IgD-negative memory B cell (primary cell): ENCODE data around the gene PANX2. TPM values are rescaled to one million over a fixed set of nuclear protein-coding genes. Genes with fewer than 3 reads are reported as not detected.
"Not testable (repeated sequence)": the region's sequence is repeated elsewhere in the genome, so short reads cannot be mapped to it uniquely, and the experiment has no call there.

ENCODE experiments used
- H3K27ac Mint-ChIP-seq, 3 donors: one replicate each; pipeline ENCODE4 v1.8.0; 2020 to 2022; ENCODE audit warnings: mild to moderate bottlenecking in 3 of 3, mixed read lengths in 3 of 3, moderate library complexity in 1 of 3
- H3K27me3 Mint-ChIP-seq: one replicate; pipeline ENCODE4 v1.8.0; 2021; ENCODE audit warnings: mixed read lengths
- H3K36me3 Mint-ChIP-seq: one replicate; pipeline ENCODE4 v1.8.0; 2020; ENCODE audit warnings: mild to moderate bottlenecking, mixed read lengths
- H3K4me1 Mint-ChIP-seq, 3 donors: one replicate each; pipeline ENCODE4 v1.8.0; 2020 to 2022; ENCODE audit warnings: mixed read lengths in 3 of 3, mild to moderate bottlenecking in 1 of 3
- H3K4me3 Mint-ChIP-seq, 4 donors: one replicate each; pipeline ENCODE4 v1.8.0; 2020 to 2022; ENCODE audit warnings: mild to moderate bottlenecking in 4 of 4, mixed read lengths in 4 of 4, moderate library complexity in 3 of 4
- H3K9me3 Mint-ChIP-seq, 3 donors: one replicate each; pipeline ENCODE4 v1.8.0; 2020 to 2021; ENCODE audit warnings: mixed read lengths in 3 of 3, mild to moderate bottlenecking in 1 of 3
- polyA plus RNA-seq: library from polyadenylated mRNA; unstranded; fragments of 300-500 nt; fragmentation: Illumina TruSeq; gene quantifications from one replicate; pipeline ENCODE4 v1.2.3, GENCODE V29; 2021

The PANX2 gene
- polyA plus RNA-seq, 1 donor from 2014 or later, result not detected

GRCh38 chr22:50203288-50203687 lies 32.8 kb downstream of the PANX2 start:
- H3K9me3 Mint-ChIP-seq, result no peaks in the 10 kb centered on the region
- H3K27ac Mint-ChIP-seq, result peak overlapping the region in 1 of 3 donors; percentile 56
- H3K27me3 Mint-ChIP-seq, result no peaks in the 10 kb centered on the region
- H3K4me1 Mint-ChIP-seq, result peaks cover 13 to 19% (median 15%) of the 10 kb centered on the region in 3 donors
- H3K36me3 Mint-ChIP-seq, result no peaks in the 10 kb centered on the region
- H3K4me3 Mint-ChIP-seq, result peak overlapping the region in 1 of 4 donors; percentile 90

DNA sequence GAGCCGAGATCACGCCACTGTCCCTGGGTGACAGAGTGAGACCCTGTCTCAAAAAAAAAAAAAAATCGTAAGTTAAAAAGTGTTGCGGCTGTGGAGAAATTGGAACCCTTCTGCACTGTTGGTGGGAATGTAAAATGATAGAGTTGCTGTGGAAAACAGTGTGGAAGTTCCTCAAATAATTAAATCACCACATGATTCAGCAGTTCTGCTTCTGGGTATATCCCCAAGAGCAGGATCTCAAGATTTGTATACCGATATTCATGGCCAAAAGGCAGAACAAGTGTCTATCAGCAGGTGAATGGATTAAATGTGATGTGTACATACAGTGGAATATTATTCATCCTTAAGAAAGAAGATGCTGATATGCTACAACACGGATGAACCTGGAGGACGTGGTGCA lies 34.0 kb downstream of the PANX2 start:
- peaks cover 14 to 16% (median 15%) of the 10 kb centered on the region in 3 donors for H3K4me1 Mint-ChIP-seq
- no peaks in the 10 kb centered on the region for H3K27me3 Mint-ChIP-seq
- peak overlapping the region in 1 of 3 donors; percentile 17 for H3K27ac Mint-ChIP-seq
- H3K4me3 Mint-ChIP-seq, result peak overlapping the region in 1 of 4 donors; percentile 7
- no peaks in the 10 kb centered on the region for H3K36me3 Mint-ChIP-seq
- H3K9me3 Mint-ChIP-seq, result no peaks in the 10 kb centered on the region

- H3K4me1 Mint-ChIP-seq, result peaks cover 18 to 19% (median 19%) of the 10 kb centered on the region in 3 donors
- peak overlapping the region in 2 of 4 donors; percentile 1 to 7 for H3K4me3 Mint-ChIP-seq
- H3K27me3 Mint-ChIP-seq, H3K36me3 Mint-ChIP-seq, H3K9me3 Mint-ChIP-seq: not testable (repeated sequence)
- H3K27ac Mint-ChIP-seq, result peak overlapping the region in 2 of 3 donors; percentile 17 to 70
Measured at GRCh38 chr22:50204998-50205397, 34.5 kb downstream of the PANX2 start.

DNA sequence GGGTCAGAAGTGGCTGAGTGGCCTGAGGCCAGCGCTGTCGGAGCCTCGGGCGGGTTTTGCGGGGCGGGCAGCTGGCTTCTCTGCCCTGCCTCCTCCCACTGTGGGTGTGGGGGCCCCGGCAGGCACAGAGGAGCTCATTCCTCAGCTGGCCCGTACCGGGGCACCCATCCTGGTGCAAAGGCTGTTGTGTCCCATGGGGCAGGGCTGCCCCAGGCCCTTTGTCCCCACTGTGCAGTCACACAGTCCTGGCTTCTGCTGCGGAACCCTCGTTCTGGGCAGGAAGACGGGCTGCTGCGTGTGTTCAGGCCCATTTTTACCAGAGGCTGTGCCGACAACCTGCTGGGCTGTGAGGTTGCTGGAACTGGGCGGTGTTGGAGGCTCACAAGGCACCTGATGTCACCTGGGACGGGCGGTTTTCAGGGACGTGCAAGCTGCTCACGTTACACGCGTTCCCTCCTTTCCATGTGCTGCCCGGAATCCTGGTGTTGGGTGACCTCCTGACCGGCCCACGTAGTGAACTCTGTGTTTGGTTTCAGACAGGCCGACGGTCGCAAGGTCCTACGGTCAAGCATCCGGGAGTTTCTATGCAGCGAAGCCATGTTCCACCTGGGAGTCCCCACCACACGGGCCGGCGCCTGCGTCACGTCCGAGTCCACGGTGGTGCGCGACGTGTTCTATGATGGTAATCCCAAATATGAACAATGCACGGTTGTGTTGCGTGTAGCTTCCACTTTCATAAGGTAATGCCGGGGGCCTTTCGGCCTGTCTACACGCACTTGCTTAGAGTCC lies 35.4 kb downstream of the PANX2 start:
- Mint-ChIP-seq H3K36me3 (no peaks in the 10 kb centered on the region), H3K27ac (no peak overlapping the region), H3K27me3 (no peaks in the 10 kb centered on the region), H3K9me3 (no peaks in the 10 kb centered on the region), H3K4me3 (no peak overlapping the region), H3K4me1 (peaks cover 19 to 20% (median 19%) of the 10 kb centered on the region in 3 donors)

DNA sequence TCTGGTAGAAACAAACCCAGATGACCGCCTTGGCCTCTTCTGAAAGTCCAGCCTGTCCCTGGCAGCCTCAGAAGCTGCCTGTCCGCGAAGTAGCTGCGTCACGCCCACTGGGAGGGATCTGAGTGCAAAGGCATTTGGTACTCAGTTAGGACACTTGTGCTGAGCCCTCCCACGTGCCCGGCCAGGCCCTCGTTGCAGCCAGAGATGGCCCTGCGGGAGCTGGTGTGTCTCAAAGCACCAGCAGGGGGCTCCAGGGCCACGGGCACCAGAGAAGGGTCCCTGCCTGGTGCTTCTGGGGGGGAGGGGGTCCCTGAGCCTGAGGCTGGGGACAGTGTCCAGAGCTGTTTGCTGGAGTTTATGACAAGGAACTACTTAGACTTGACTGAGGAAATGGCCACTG lies 36.1 kb downstream of the PANX2 start:
- Mint-ChIP-seq H3K4me3 (no peak overlapping the region), H3K27me3 (no peaks in the 10 kb centered on the region), H3K4me1 (peaks cover 19 to 20% (median 19%) of the 10 kb centered on the region in 3 donors), H3K36me3 (no peaks in the 10 kb centered on the region), H3K27ac (no peak overlapping the region), H3K9me3 (no peaks in the 10 kb centered on the region)

GRCh38 chr22:50207383-50208140 lies 37.0 kb downstream of the PANX2 start:
- Mint-ChIP-seq H3K4me3 (peak overlapping the region in 2 of 4 donors; percentile 27 to 30), H3K27me3 (no peaks in the 10 kb centered on the region), H3K9me3 (no peaks in the 10 kb centered on the region), H3K27ac (peak overlapping the region; percentile 71 to 96 (median 82)), H3K4me1 (peaks cover 13 to 17% (median 15%) of the 10 kb centered on the region in 3 donors), H3K36me3 (no peaks in the 10 kb centered on the region)

- Mint-ChIP-seq H3K36me3 (no peaks in the 10 kb centered on the region), H3K4me3 (peak overlapping the region in 2 of 4 donors; percentile 21 to 30), H3K27ac (peak overlapping the region in 2 of 3 donors; percentile 74 to 82), H3K9me3 (no peaks in the 10 kb centered on the region), H3K27me3 (no peaks in the 10 kb centered on the region), H3K4me1 (peaks cover 10 to 17% (median 15%) of the 10 kb centered on the region in 3 donors)
Measured at GRCh38 chr22:50208430-50208938, 38.0 kb downstream of the PANX2 start.

DNA sequence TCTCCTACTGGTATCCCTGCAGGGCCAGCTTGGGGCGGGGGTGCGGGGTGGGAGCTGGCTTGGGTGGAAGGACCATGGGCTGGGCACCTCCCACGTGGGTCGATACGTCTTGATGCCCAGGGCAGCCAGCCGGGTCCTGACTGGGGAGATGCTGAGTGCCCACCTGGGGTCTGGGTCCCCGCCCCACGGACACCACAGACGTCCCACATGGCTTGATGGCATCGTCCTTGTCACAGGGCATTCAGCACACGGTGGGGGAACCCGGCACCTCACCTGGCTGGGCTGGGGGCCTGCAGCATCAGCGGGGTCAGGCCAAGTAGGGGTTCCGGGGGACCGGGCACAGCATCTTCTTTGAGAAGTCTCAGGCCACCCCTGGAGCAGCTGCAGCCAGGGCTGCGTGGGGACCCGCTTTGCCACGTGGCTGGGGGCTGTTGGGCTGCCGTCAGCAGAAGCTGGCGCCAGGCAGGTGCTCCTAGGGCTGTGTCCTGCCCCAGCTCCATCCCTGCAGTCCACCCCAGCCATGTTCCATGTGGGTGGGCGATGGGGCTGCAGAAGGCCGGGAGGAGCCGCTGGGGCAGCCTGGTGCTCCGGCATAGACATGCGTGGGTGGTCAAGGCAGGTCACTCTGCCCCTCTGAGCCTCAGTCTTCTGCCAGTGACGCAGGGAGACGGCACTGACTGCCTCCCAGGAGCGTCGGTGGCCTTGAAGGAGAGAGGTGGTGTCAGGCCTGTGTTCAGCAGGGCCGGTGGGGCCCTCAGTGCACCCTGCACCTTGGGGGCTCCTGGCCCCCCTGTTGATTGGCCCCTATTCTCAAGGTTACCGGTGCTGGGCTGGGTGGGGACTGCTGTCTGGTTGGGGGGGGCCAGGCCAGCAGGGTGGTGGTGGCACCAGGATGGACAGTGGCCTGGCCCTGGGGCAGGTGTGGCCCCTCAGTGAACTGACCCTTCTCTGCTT lies 38.7 kb downstream of the PANX2 start:
- H3K27ac Mint-ChIP-seq, result peak overlapping the region; percentile 27 to 80 (median 78)
- peak overlapping the region in 1 of 4 donors; percentile 9 for H3K4me3 Mint-ChIP-seq
- no peaks in the 10 kb centered on the region for H3K27me3 Mint-ChIP-seq
- peaks cover 5 to 17% (median 15%) of the 10 kb centered on the region in 3 donors for H3K4me1 Mint-ChIP-seq
- H3K36me3 Mint-ChIP-seq, result peaks cover 2% of the 10 kb centered on the region
- no peaks in the 10 kb centered on the region for H3K9me3 Mint-ChIP-seq

DNA sequence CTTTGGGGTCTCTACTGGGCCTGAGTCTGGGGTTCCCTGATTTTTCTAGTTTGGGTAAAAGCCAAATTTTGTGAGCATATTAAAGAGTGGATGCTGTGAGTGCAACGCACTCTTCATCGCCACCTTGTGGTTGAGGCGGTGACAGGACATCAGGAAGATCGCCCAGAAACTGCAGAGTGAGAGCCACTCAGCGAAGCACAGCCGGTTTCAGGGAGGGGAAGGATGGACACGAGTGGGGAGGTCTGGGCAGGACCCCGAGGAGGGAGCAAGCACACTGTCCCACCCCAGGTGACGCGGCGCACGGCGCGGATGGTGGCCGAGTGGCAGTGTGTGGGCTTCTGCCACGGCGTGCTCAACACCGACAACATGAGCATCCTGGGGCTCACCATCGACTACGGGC lies 39.4 kb downstream of the PANX2 start:
- Mint-ChIP-seq H3K36me3 (peaks cover 3% of the 10 kb centered on the region), H3K4me3 (peak overlapping the region in 1 of 4 donors; percentile 9), H3K9me3 (no peaks in the 10 kb centered on the region), H3K27ac (peak overlapping the region; percentile 27 to 80 (median 78)), H3K4me1 (peaks cover 8 to 19% (median 16%) of the 10 kb centered on the region in 3 donors), H3K27me3 (no peaks in the 10 kb centered on the region)

DNA sequence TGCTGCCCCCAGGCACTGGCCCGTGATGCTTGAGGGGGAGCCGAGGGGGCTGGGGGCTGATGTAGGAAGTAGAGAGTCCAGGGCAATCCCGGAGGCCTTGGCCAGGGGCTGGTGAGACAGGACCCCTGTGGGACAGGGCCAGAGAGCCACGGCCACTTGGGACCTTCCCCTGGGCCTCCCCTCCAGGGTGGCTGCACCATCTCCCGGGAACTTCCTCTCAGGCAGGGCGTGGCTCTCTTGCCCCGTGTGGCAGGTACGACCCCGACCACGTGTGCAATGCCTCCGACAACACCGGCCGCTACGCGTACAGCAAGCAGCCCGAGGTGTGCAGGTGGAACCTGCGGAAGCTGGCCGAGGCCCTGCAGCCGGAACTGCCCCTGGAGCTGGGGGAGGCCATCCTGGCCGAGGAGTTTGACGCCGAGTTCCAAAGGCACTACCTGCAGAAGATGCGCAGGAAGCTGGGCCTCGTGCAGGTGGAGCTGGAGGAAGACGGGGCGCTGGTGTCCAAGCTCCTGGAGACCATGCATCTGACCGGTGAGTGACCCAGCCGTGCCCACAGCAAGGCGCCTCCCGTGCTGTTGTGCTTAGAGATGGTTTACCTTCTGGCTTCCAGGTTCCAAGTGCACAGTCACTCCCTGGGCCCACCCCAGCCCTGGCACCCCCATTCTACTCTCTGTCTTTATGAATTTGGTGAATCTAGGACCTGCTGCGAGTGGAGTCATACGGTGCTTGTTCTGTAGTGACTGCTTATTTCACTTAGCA lies 40.0 kb downstream of the PANX2 start:
- peak overlapping the region in 1 of 4 donors; percentile 26 for H3K4me3 Mint-ChIP-seq
- H3K36me3 Mint-ChIP-seq, result peaks cover 3% of the 10 kb centered on the region
- peak overlapping the region in 1 of 3 donors; percentile 25 for H3K27ac Mint-ChIP-seq
- no peaks in the 10 kb centered on the region for H3K27me3 Mint-ChIP-seq
- peaks cover 9 to 17% (median 15%) of the 10 kb centered on the region in 3 donors for H3K4me1 Mint-ChIP-seq
- no peaks in the 10 kb centered on the region for H3K9me3 Mint-ChIP-seq

GRCh38 chr22:50211147-50211546 lies 40.6 kb downstream of the PANX2 start:
- no peaks in the 10 kb centered on the region for H3K27me3 Mint-ChIP-seq
- no peaks in the 10 kb centered on the region for H3K9me3 Mint-ChIP-seq
- peak overlapping the region in 1 of 4 donors; percentile 26 for H3K4me3 Mint-ChIP-seq
- peak overlapping the region in 2 of 3 donors; percentile 25 to 38 for H3K27ac Mint-ChIP-seq
- H3K36me3 Mint-ChIP-seq, result peaks cover 3% of the 10 kb centered on the region
- H3K4me1 Mint-ChIP-seq, result peaks cover 9 to 17% (median 15%) of the 10 kb centered on the region in 3 donors

GRCh38 chr22:50213263-50213662 lies 42.7 kb downstream of the PANX2 start:
- no peaks in the 10 kb centered on the region for H3K27me3 Mint-ChIP-seq
- peaks cover 3% of the 10 kb centered on the region for H3K36me3 Mint-ChIP-seq
- peaks cover 8 to 12% (median 9%) of the 10 kb centered on the region in 3 donors for H3K4me1 Mint-ChIP-seq
- no peak overlapping the region for H3K4me3 Mint-ChIP-seq
- no peak overlapping the region for H3K27ac Mint-ChIP-seq
- H3K9me3 Mint-ChIP-seq, result no peaks in the 10 kb centered on the region

DNA sequence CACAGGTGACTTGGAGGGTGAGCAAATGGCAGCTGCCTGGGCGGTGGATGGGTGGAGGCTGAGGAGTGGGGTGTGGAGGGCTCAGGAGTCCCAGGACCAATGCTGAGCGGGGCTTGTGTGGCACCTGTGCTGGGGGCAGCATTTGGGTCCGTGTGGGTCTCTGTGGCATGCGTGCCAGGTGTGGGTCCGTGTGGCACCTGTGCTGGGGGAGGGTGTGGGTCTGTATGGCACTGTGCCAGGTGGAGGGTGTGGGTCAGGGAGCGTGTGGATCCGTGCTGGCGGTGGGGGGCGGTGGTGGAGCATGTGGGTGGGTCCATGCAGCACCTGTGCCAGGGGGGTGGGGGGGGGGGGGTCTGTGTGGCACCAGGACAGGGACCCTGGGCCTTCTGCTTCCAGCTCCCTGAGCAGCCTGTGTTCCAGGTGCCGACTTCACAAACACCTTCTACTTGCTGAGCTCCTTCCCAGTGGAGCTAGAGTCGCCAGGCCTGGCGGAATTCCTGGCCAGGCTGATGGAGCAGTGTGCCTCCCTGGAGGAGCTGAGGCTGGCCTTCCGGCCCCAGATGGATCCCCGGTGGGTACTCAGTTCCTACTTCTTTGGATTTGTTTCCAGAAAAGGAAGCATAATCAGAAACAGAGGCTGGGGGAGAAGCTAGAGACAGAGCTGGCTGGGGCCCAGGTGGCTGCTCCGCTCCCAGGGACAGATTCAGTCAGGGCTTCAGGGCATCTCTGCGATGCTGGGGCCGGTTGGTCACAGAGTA lies 44.9 kb downstream of the PANX2 start:
- peaks cover 3 to 8% (median 5%) of the 10 kb centered on the region in 3 donors for H3K4me1 Mint-ChIP-seq
- H3K27ac Mint-ChIP-seq, result peak overlapping the region in 2 of 3 donors; percentile 85 to 92
- no peaks in the 10 kb centered on the region for H3K9me3 Mint-ChIP-seq
- H3K4me3 Mint-ChIP-seq, result no peak overlapping the region
- H3K27me3 Mint-ChIP-seq, result no peaks in the 10 kb centered on the region
- peaks cover 3% of the 10 kb centered on the region for H3K36me3 Mint-ChIP-seq
